Liver (tissue), 3 donors: ENCODE measurements around the gene DROSHA.

ENCODE experiments used
- FOXA1 ChIP-seq: IDR thresholded peaks from 2 replicates; pipeline ENCODE4 v1.6.1; 2016; ENCODE audit warnings: antibody characterized with exemption
- HNF4A ChIP-seq, 2 donors: conservative IDR thresholded peaks; 2 replicates each; pipeline ENCODE4 v1.6.1; 2016; ENCODE audit warnings: antibody characterized with exemption in 2 of 2, mild to moderate bottlenecking in 2 of 2
- HNF4G ChIP-seq: IDR thresholded peaks from 2 replicates; pipeline ENCODE4 v1.6.1; 2016; ENCODE audit warnings: antibody characterized with exemption
- JUND ChIP-seq, 2 donors: IDR thresholded peaks; 2 replicates each; pipeline ENCODE4 v1.6.1; 2016; ENCODE audit warnings: antibody characterized with exemption in 2 of 2
- RAD21 ChIP-seq, 2 donors: IDR thresholded peaks; 2 replicates each; pipeline ENCODE4 v1.6.1; 2016; ENCODE audit warnings: antibody characterized with exemption in 2 of 2, mild to moderate bottlenecking in 2 of 2
- SP1 ChIP-seq: IDR thresholded peaks from 2 replicates; pipeline ENCODE4 v1.6.1; 2018; ENCODE audit warnings: antibody characterized with exemption, mild to moderate bottlenecking
- TAF1 ChIP-seq: conservative IDR thresholded peaks from 2 replicates; pipeline ENCODE4 v1.6.1; 2016; ENCODE audit warnings: antibody characterized with exemption, mild to moderate bottlenecking
- YY1 ChIP-seq: IDR thresholded peaks from 2 replicates; pipeline ENCODE4 v1.6.1; 2016; ENCODE audit warnings: antibody characterized with exemption, mild to moderate bottlenecking
- TF ChIP-seq, protein P1 (sequence below): fragments of 150-350 bp; IDR thresholded peaks from 2 replicates; pipeline ENCODE4 v1.5.1; 2017; ENCODE audit warnings: improper control_type of control experiment, low read depth, low read length; ENCODE audit not compliant: missing input control
- TF ChIP-seq, protein P2 (sequence below): IDR thresholded peaks from 2 replicates; pipeline ENCODE4 v1.6.1; 2016; ENCODE audit warnings: antibody characterized with exemption
- TF ChIP-seq, protein P3 (sequence below): IDR thresholded peaks from 2 replicates; pipeline ENCODE4 v1.6.1; 2016; ENCODE audit warnings: antibody characterized with exemption
- donor health status: healthy.
- donor health status: healthy.

DNA sequence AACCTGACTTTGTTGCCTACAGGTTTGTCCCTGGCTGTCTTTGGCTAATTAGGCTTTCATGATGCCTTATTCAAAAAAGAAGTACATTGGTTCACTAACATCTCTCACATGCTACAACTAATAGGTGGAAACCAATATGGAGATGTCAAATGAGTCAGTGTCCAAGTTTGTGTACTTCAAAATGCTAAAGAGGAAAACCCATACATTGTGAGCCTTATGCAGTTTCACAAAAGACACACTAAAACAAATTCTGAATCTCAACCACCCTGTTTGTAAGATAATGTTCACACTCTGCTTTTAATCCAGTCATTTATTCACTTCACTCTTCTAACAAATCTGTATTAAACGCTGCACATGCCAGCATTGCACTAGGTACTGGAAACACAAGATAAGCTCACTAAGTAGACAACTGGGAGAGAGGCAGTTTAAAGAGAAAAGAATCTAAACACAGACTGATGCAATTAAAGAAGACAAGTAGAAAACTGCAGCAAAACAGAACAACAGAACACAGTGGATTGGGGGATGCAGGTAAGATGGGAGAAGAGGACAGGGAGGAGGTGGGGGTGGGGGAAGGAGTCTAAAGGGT, 104.1 kb downstream of the DROSHA start:
- TF ChIP-seq, protein P1, sequence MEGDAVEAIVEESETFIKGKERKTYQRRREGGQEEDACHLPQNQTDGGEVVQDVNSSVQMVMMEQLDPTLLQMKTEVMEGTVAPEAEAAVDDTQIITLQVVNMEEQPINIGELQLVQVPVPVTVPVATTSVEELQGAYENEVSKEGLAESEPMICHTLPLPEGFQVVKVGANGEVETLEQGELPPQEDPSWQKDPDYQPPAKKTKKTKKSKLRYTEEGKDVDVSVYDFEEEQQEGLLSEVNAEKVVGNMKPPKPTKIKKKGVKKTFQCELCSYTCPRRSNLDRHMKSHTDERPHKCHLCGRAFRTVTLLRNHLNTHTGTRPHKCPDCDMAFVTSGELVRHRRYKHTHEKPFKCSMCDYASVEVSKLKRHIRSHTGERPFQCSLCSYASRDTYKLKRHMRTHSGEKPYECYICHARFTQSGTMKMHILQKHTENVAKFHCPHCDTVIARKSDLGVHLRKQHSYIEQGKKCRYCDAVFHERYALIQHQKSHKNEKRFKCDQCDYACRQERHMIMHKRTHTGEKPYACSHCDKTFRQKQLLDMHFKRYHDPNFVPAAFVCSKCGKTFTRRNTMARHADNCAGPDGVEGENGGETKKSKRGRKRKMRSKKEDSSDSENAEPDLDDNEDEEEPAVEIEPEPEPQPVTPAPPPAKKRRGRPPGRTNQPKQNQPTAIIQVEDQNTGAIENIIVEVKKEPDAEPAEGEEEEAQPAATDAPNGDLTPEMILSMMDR: no peak
- TF ChIP-seq SP1 (no peak), HNF4A (conservative IDR thresholded peaks at IDR 0.05) (no peak), JUND (IDR thresholded peaks at IDR 0.05) (no peak), HNF4G (no peak), FOXA1 (no peak), RAD21 (IDR thresholded peaks at IDR 0.05) (no peak), YY1 (no peak), TAF1 (no peak)
- TF ChIP-seq, protein P2, sequence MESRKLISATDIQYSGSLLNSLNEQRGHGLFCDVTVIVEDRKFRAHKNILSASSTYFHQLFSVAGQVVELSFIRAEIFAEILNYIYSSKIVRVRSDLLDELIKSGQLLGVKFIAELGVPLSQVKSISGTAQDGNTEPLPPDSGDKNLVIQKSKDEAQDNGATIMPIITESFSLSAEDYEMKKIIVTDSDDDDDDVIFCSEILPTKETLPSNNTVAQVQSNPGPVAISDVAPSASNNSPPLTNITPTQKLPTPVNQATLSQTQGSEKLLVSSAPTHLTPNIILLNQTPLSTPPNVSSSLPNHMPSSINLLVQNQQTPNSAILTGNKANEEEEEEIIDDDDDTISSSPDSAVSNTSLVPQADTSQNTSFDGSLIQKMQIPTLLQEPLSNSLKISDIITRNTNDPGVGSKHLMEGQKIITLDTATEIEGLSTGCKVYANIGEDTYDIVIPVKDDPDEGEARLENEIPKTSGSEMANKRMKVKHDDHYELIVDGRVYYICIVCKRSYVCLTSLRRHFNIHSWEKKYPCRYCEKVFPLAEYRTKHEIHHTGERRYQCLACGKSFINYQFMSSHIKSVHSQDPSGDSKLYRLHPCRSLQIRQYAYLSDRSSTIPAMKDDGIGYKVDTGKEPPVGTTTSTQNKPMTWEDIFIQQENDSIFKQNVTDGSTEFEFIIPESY: no peak
- TF ChIP-seq, protein P3, sequence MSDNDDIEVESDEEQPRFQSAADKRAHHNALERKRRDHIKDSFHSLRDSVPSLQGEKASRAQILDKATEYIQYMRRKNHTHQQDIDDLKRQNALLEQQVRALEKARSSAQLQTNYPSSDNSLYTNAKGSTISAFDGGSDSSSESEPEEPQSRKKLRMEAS: no peak
